Measurements from ENCODE around the gene THAP7.

GRCh38 chr22:21022507-21022906, 20.6 kb upstream of the THAP7 start:
- TF ChIP-seq CTCF (IDR thresholded peaks at IDR 0.05) (no peak), POLR2A (IDR thresholded peaks at IDR 0.05) (no peak), EP300 (IDR thresholded peaks at IDR 0.05) (no peak)

Data from tibial nerve (tissue), 4 donors.